Measurements from ENCODE around the gene CCDC106.

CCDC106 gene

DNA sequence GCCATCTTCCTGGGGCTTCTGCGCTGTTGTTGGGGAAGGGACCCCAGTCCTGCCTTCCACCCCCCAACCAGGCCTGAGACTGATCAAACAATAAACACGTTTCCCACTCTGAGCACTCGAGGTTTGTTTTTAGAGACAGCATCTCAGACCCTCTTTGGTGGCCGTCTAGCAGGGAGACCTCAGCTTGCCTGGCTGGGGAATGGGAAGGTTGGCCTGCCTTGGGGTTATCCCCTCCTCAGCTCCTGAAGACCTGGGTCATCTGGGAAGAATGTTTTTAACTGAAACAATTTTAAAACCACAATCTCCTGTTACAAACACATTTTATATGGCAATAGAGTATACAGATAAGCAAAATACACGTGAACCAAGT is 2.5 kb upstream of the CCDC106 start:
- no peak for DNase-seq (ENCODE audit: low read depth)
- no peak overlapping the region for H3K4me3 ChIP-seq (ENCODE audit: low read length)
- TF ChIP-seq, protein P1, sequence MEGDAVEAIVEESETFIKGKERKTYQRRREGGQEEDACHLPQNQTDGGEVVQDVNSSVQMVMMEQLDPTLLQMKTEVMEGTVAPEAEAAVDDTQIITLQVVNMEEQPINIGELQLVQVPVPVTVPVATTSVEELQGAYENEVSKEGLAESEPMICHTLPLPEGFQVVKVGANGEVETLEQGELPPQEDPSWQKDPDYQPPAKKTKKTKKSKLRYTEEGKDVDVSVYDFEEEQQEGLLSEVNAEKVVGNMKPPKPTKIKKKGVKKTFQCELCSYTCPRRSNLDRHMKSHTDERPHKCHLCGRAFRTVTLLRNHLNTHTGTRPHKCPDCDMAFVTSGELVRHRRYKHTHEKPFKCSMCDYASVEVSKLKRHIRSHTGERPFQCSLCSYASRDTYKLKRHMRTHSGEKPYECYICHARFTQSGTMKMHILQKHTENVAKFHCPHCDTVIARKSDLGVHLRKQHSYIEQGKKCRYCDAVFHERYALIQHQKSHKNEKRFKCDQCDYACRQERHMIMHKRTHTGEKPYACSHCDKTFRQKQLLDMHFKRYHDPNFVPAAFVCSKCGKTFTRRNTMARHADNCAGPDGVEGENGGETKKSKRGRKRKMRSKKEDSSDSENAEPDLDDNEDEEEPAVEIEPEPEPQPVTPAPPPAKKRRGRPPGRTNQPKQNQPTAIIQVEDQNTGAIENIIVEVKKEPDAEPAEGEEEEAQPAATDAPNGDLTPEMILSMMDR (IDR thresholded peaks at IDR 0.05; ENCODE audit: insufficient read depth, low read depth, low read length, missing control alignments), result no peak

- DNase-seq (ENCODE audit: low read depth), result no peak
- peak overlapping the region; percentile 64 for H3K4me3 ChIP-seq (ENCODE audit: low read length)
- TF ChIP-seq, protein P1 (IDR thresholded peaks at IDR 0.05; ENCODE audit: insufficient read depth, low read depth, low read length, missing control alignments), result no peak
Measured at GRCh38 chr19:55646889-55647731, 902 bp upstream of the CCDC106 start.

GRCh38 chr19:55648585-55649267 is 714 bp downstream of the CCDC106 start:
- DNase-seq (ENCODE audit: low read depth), result no peak
- TF ChIP-seq, protein P1 (IDR thresholded peaks at IDR 0.05; ENCODE audit: insufficient read depth, low read depth, low read length, missing control alignments), result no peak
- H3K4me3 ChIP-seq (ENCODE audit: low read length), result peak overlapping the region; percentile 64

GRCh38 chr19:55649268-55650125 is 1.5 kb downstream of the CCDC106 start:
- TF ChIP-seq, protein P1 (IDR thresholded peaks at IDR 0.05; ENCODE audit: insufficient read depth, low read depth, low read length, missing control alignments), result no peak

DNA sequence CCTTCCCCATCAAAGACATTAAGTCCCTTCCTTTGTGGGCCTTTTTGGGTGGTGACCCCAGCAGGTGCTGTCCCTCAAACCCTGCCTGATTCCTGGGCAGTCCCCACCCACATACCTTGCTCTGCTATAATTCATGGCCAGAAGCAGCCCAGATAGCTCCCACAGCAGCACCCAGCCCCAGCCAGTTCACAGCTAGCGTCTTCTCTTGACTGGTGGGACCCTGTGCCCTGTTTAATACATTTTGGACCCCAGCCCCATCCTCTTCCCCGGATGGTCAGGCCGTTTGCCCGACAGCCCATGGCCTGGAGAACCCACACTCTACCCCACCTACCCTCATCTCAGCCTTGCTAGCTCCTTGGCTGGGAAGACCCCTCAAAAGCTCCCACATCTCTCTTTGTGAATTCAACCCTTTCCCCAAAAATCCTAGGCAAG is 2.1 kb downstream of the CCDC106 start:
- DNase-seq (ENCODE audit: low read depth), result no peak
- H3K4me3 ChIP-seq (ENCODE audit: low read length), result no peak overlapping the region
- TF ChIP-seq, protein P1 (IDR thresholded peaks at IDR 0.05; ENCODE audit: insufficient read depth, low read depth, low read length, missing control alignments), result no peak

More at GRCh38 chr19:55649268-55650125, 1.5 kb downstream of the CCDC106 start:
- DNase-seq (ENCODE audit: low read depth), result no peak
- H3K4me3 ChIP-seq (ENCODE audit: low read length), result peak overlapping the region; percentile 64

GRCh38 chr19:55650602-55651230 is 2.7 kb downstream of the CCDC106 start:
- no peak overlapping the region for H3K4me3 ChIP-seq (ENCODE audit: low read length)
- no peak for DNase-seq (ENCODE audit: low read depth)
- TF ChIP-seq, protein P1 (IDR thresholded peaks at IDR 0.05; ENCODE audit: insufficient read depth, low read depth, low read length, missing control alignments), result no peak

Measured in epithelial cell of esophagus (primary cell).